GM12878 (cell line): Measurements from ENCODE around the gene CHMP1A. TPM values are rescaled to one million over a fixed set of nuclear protein-coding genes. Genes with fewer than 3 reads are reported as not detected.

Experiments used
- ATAC-seq: fragments of 200-7000 bp; cut with Tn5 transposase; 3 replicates; pipeline ENCODE4 v1.9.1; 2020; ENCODE audit warnings: mild to moderate bottlenecking, moderate library complexity
- BruUV-seq: library from RNA; stranded (reverse); fragments of 400-500 nt; replicated peaks from 2 replicates; lab custom pipeline; 2021; lab: Mats Ljungman, UMichigan
- CTCF ChIA-PET: fragments of 300-600 bp; sonication (Branson Sonifier 250); formaldehyde crosslinking; extraction: SDS; loops from one replicate; lab custom pipeline; 2021; ENCODE audit warnings: inconsistent platforms; lab: Yijun Ruan, JAX
- POLR2A ChIA-PET: fragments of 350-600 bp; formaldehyde crosslinking; extraction: SDS; loops from one replicate; lab custom pipeline; 2021; ENCODE audit warnings: inconsistent platforms; lab: Charles Lee
- RAD21 ChIA-PET: fragments of 300-600 bp; sonication (Branson Sonifier 250); formaldehyde crosslinking; loops from one replicate; lab custom pipeline; 2023; ENCODE audit warnings: antibody characterized with exemption; ENCODE audit not compliant: unreplicated experiment; lab: Charles Lee
- SMC1A ChIA-PET: fragments of 300-600 bp; sonication (Branson Sonifier 250); formaldehyde crosslinking; loops from one replicate; lab custom pipeline; 2023; ENCODE audit not compliant: unreplicated experiment, uncharacterized antibody; lab: Charles Lee
- DNase-seq: peaks from one replicate; pipeline ENCODE4 v3.0.0-alpha.2; 2011; ENCODE audit warnings: low read depth, low spot score
- FAIRE-seq: peaks from 3 replicates; lab custom pipeline; 2011; peaks lifted over from hg19 to GRCh38; lab: Jason Lieb, UNC
- H2AFZ ChIP-seq: 2 replicates; pipeline ENCODE4 v1.6.0; 2011; ENCODE audit warnings: low read depth, low read length, control low read depth; ENCODE audit not compliant: control insufficient read depth
- H3K27ac ChIP-seq: 2 replicates; pipeline ENCODE4 v1.5.1; 2011; ENCODE audit warnings: control low read depth; ENCODE audit not compliant: control insufficient read depth, insufficient read depth
- H3K27me3 ChIP-seq, 2 experiments: replicated peaks in 1 of 2; 2 replicates each; pipeline versions ENCODE4 v1.6.0 to v1.6.1; 2011; ENCODE audit warnings: low read length in 1 of 2; ENCODE audit not compliant: control insufficient read depth in 2 of 2, insufficient read depth in 2 of 2
- H3K36me3 ChIP-seq, 2 experiments: 2 replicates each; pipeline ENCODE4 v1.5.1; 2011; ENCODE audit warnings: low read length in 1 of 2; ENCODE audit not compliant: control insufficient read depth in 2 of 2, insufficient read depth in 2 of 2
- H3K4me1 ChIP-seq: 2 replicates; pipeline ENCODE4 v1.6.1; 2011; ENCODE audit warnings: mild to moderate bottlenecking, low read length, moderate library complexity, mixed read lengths; ENCODE audit not compliant: control insufficient read depth, insufficient read depth
- H3K4me2 ChIP-seq: 2 replicates; pipeline ENCODE4 v1.6.0; 2011; ENCODE audit warnings: control low read depth; ENCODE audit not compliant: control insufficient read depth, insufficient read depth
- H3K4me3 ChIP-seq: fragments of 200-600 bp; sonication (generic); 2 replicates; pipeline ENCODE4 v1.5.1; 2016
- H3K79me2 ChIP-seq: 2 replicates; pipeline ENCODE4 v1.6.0; 2011; ENCODE audit warnings: low read length; ENCODE audit not compliant: control insufficient read depth, insufficient read depth
- H3K9ac ChIP-seq: 2 replicates; pipeline ENCODE4 v1.8.0; 2011; ENCODE audit warnings: low read length, control low read depth, mixed read lengths; ENCODE audit not compliant: control insufficient read depth, insufficient read depth
- H3K9me3 ChIP-seq: replicated peaks from 3 replicates; pipeline ENCODE4 v1.5.1; 2011; ENCODE audit warnings: mild to moderate bottlenecking, low read length; ENCODE audit not compliant: control insufficient read depth, insufficient read depth
- H4K20me1 ChIP-seq: 2 replicates; pipeline ENCODE4 v1.6.0; 2011; ENCODE audit not compliant: control insufficient read depth, insufficient read depth
- HDAC2 ChIP-seq: fragments of 200-600 bp; sonication (generic); IDR thresholded peaks from 2 replicates; pipeline ENCODE4 v1.6.1; 2017
- KAT2A ChIP-seq: conservative IDR thresholded peaks from 2 replicates; pipeline ENCODE4 v1.6.1; 2011; ENCODE audit warnings: low read depth, low read length; ENCODE audit not compliant: control insufficient read depth
- MXI1 ChIP-seq: fragments of 150-350 bp; IDR thresholded peaks from 2 replicates; pipeline ENCODE4 v1.6.1; 2011; ENCODE audit warnings: low read depth, mild to moderate bottlenecking, inconsistent platforms, low read length, improper control_type of control experiment
- POU2F2 ChIP-seq: IDR thresholded peaks from 3 replicates; pipeline ENCODE4 v1.6.1; 2011; ENCODE audit warnings: low read depth, mild to moderate bottlenecking, low read length, borderline replicate concordance
- RELA ChIP-seq: fragments of 450-650 bp; IDR thresholded peaks from 2 replicates; pipeline ENCODE4 v1.8.0; 2014; ENCODE audit warnings: borderline replicate concordance; ENCODE audit not compliant: partially characterized antibody
- SIN3A ChIP-seq: IDR thresholded peaks from 2 replicates; pipeline ENCODE4 v1.6.1; 2012; ENCODE audit warnings: low read depth, low read length, improper control_type of control experiment
- SMAD1 ChIP-seq: fragments of 450-650 bp; IDR thresholded peaks from 2 replicates; pipeline ENCODE4 v1.6.1; 2018; ENCODE audit warnings: mild to moderate bottlenecking, low read depth; ENCODE audit not compliant: partially characterized antibody
- STAT1 ChIP-seq: fragments of 450-650 bp; conservative IDR thresholded peaks from 2 replicates; pipeline ENCODE4 v1.6.1; 2014; ENCODE audit warnings: antibody characterized with exemption, mild to moderate bottlenecking
- TBL1XR1 ChIP-seq: IDR thresholded peaks from 2 replicates; pipeline ENCODE4 v1.6.1; 2012; ENCODE audit warnings: low read depth, low read length, improper control_type of control experiment
- ZNF217 ChIP-seq: fragments of 450-650 bp; IDR thresholded peaks from 2 replicates; pipeline ENCODE4 v1.6.1; 2017; ENCODE audit warnings: antibody characterized with exemption, mild to moderate bottlenecking
- WGBS: methylation state at CpG from one replicate; pipeline ENCODE4 v1.1.6; 2016; ENCODE audit warnings: low lambda C conversion rate; ENCODE audit not compliant: insufficient replicate concordance, insufficient coverage; ENCODE audit errors: missing lambda C conversion rate; 5-methylcytosine and 5-hydroxymethylcytosine counted together
- in situ Hi-C: fragments of 300-500 bp; cut with MboI; formaldehyde crosslinking; loops from 9 replicates; pipeline ENCODE4 v1.14.3; 2018; ENCODE audit warnings: mixed read lengths
- intact Hi-C: fragments of 100-400 bp; cut with micrococcal nuclease; formaldehyde crosslinking; loops from one replicate; pipeline ENCODE4 v1.14.2; 2022; ENCODE audit not compliant: unreplicated experiment
- polyA plus RNA-seq, 11 experiments: library from polyadenylated mRNA; depleted of rRNA in 4 of 11; unstranded in 6 of 11; stranded (reverse) in 5 of 11; fragments of >200 nt; fragmentation: Nextera tagmentation in 4 of 11; fragmentation: Illumina TruSeq in 1 of 11; extraction: Ambion mirVana in 4 of 11; extraction: Trizol in 1 of 11; gene quantifications; 1 replicate in 1 of 11; 2 replicates in 10 of 11; pipeline versions ENCODE4 v1.2.1 to v1.2.3, GENCODE V29; 2011 to 2016; ENCODE audit warnings: inconsistent platforms in 2 of 11, missing spikeins in 2 of 11, low read depth in 1 of 11
- total RNA-seq, 4 experiments: library from RNA; depleted of rRNA in 3 of 4; stranded (reverse); fragments of >200 nt in 3 of 4; fragmentation: Illumina TruSeq in 1 of 4; extraction: Trizol in 1 of 4; gene quantifications; 2 replicates each; pipeline versions ENCODE4 v1.2.1 to v1.2.3, GENCODE V29; 2013 to 2021
- TF ChIP-seq, protein P1 (sequence below): fragments of 450-650 bp; IDR thresholded peaks from 2 replicates; pipeline ENCODE4 v1.6.1; 2017; ENCODE audit warnings: borderline replicate concordance
- TF ChIP-seq, protein P2 (sequence below): fragments of 450-650 bp; IDR thresholded peaks from 2 replicates; pipeline ENCODE4 v1.6.1; 2017; ENCODE audit warnings: low read depth, mild to moderate bottlenecking, moderate library complexity
- TF ChIP-seq, protein P3 (sequence below): IDR thresholded peaks from 2 replicates; pipeline ENCODE4 v1.6.1; 2011; ENCODE audit warnings: borderline replicate concordance, low read depth, mild to moderate bottlenecking, moderate library complexity, low read length; ENCODE audit not compliant: insufficient read depth, poor library complexity, severe bottlenecking

The CHMP1A gene
- total and polyA plus RNA-seq, 10 of the 15 experiments (the other 5 are each of a cell fraction or from before 2014, with no cell fraction given) = 1.0 to 86.7 (median 54.7) TPM

GRCh38 chr16:89607453-89607852 lies 50.1 kb downstream of the CHMP1A start:
- CTCF ChIA-PET = no interaction called here
- FAIRE-seq (no peak), ATAC-seq (no peak), DNase-seq (no peak)
- Histone ChIP-seq H3K4me1 (no peaks in the 10 kb centered on the region), H4K20me1 (no peaks in the 10 kb centered on the region), H3K79me2 (no peaks in the 10 kb centered on the region), H3K27me3 (no peaks in the 10 kb centered on the region), H3K9me3 (no peaks in the 10 kb centered on the region), H2AFZ (no peak overlapping the region), H3K9ac (no peak overlapping the region), H3K27ac (no peak overlapping the region), H3K4me2 (no peak overlapping the region), H3K4me3 (no peak overlapping the region), H3K36me3 (no peaks in the 10 kb centered on the region)
- SMC1A ChIA-PET = no interaction called here
- TF ChIP-seq, protein P1, sequence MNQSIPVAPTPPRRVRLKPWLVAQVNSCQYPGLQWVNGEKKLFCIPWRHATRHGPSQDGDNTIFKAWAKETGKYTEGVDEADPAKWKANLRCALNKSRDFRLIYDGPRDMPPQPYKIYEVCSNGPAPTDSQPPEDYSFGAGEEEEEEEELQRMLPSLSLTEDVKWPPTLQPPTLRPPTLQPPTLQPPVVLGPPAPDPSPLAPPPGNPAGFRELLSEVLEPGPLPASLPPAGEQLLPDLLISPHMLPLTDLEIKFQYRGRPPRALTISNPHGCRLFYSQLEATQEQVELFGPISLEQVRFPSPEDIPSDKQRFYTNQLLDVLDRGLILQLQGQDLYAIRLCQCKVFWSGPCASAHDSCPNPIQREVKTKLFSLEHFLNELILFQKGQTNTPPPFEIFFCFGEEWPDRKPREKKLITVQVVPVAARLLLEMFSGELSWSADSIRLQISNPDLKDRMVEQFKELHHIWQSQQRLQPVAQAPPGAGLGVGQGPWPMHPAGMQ = no peak
- TF ChIP-seq TBL1XR1 (no peak), RELA (no peak), KAT2A (no peak), MXI1 (no peak), SIN3A (no peak), ZNF217 (no peak), STAT1 (no peak), HDAC2 (no peak), SMAD1 (no peak), POU2F2 (no peak)
- TF ChIP-seq, protein P2, sequence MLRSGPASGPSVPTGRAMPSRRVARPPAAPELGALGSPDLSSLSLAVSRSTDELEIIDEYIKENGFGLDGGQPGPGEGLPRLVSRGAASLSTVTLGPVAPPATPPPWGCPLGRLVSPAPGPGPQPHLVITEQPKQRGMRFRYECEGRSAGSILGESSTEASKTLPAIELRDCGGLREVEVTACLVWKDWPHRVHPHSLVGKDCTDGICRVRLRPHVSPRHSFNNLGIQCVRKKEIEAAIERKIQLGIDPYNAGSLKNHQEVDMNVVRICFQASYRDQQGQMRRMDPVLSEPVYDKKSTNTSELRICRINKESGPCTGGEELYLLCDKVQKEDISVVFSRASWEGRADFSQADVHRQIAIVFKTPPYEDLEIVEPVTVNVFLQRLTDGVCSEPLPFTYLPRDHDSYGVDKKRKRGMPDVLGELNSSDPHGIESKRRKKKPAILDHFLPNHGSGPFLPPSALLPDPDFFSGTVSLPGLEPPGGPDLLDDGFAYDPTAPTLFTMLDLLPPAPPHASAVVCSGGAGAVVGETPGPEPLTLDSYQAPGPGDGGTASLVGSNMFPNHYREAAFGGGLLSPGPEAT = no peak
- TF ChIP-seq, protein P3, sequence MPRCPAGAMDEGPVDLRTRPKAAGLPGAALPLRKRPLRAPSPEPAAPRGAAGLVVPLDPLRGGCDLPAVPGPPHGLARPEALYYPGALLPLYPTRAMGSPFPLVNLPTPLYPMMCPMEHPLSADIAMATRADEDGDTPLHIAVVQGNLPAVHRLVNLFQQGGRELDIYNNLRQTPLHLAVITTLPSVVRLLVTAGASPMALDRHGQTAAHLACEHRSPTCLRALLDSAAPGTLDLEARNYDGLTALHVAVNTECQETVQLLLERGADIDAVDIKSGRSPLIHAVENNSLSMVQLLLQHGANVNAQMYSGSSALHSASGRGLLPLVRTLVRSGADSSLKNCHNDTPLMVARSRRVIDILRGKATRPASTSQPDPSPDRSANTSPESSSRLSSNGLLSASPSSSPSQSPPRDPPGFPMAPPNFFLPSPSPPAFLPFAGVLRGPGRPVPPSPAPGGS = no peak
- intact Hi-C loops (no loop called here), in situ Hi-C loops (no loop called here)
- RAD21 ChIA-PET = no interaction called here
- no TSS peak for BruUV-seq
- POLR2A ChIA-PET = no interaction called here
- 55% methylated on average over 9 of the region's 9 CpGs for WGBS
